Measurements from ENCODE around the gene AARS2. TPM values are rescaled to one million over a fixed set of nuclear protein-coding genes. Genes with fewer than 3 reads are reported as not detected.

The AARS2 gene
- total and polyA plus RNA-seq, 2 donors = 7.5 to 13.6 TPM

GRCh38 chr6:44272999-44273566 is 40.1 kb downstream of the AARS2 start:
- no peaks in the 10 kb centered on the region for H3K4me1 ChIP-seq (ENCODE audit: insufficient read depth)
- H3K36me3 ChIP-seq (ENCODE audit: insufficient read depth) = no peaks in the 10 kb centered on the region
- DNase-seq (ENCODE audit: extremely low spot score) = no peak
- H3K27ac ChIP-seq (ENCODE audit: low read depth) = no peak overlapping the region
- 88% methylated on average over 23 of the region's 23 CpGs for WGBS
- H3K4me3 ChIP-seq (ENCODE audit: low read depth, low read length) = no peak overlapping the region

- DNase-seq (ENCODE audit: extremely low spot score) = no peak
- WGBS = 83% methylated on average over 3 of the region's 3 CpGs
- H3K4me1 ChIP-seq (ENCODE audit: insufficient read depth) = no peaks in the 10 kb centered on the region
- H3K27ac ChIP-seq (ENCODE audit: low read depth) = no peak overlapping the region
- no peak overlapping the region for H3K4me3 ChIP-seq (ENCODE audit: low read depth, low read length)
- no peaks in the 10 kb centered on the region for H3K36me3 ChIP-seq (ENCODE audit: insufficient read depth)
Observed at GRCh38 chr6:44272529-44272928, 40.6 kb downstream of the AARS2 start.

GRCh38 chr6:44271914-44272313 is 41.2 kb downstream of the AARS2 start:
- 53% methylated on average over 3 of the region's 3 CpGs for WGBS
- Histone ChIP-seq H3K4me1 (ENCODE audit: insufficient read depth) (no peaks in the 10 kb centered on the region), H3K36me3 (ENCODE audit: insufficient read depth) (no peaks in the 10 kb centered on the region), H3K27ac (ENCODE audit: low read depth) (no peak overlapping the region), H3K4me3 (ENCODE audit: low read depth, low read length) (no peak overlapping the region)
- no peak for DNase-seq (ENCODE audit: extremely low spot score)

- WGBS = 77% methylated on average over 6 of the region's 6 CpGs
- Histone ChIP-seq H3K27ac (ENCODE audit: low read depth) (no peak overlapping the region), H3K4me1 (ENCODE audit: insufficient read depth) (no peaks in the 10 kb centered on the region), H3K4me3 (ENCODE audit: low read depth, low read length) (no peak overlapping the region), H3K36me3 (ENCODE audit: insufficient read depth) (no peaks in the 10 kb centered on the region)
- DNase-seq (ENCODE audit: extremely low spot score) = no peak
Observed at GRCh38 chr6:44271406-44271723, 41.8 kb downstream of the AARS2 start.

GRCh38 chr6:44270526-44271405 is 42.4 kb downstream of the AARS2 start:
- DNase-seq (ENCODE audit: extremely low spot score) = no peak
- WGBS = 2% methylated on average over 87 of the region's 90 CpGs

GRCh38 chr6:44269921-44270525 is 43.1 kb downstream of the AARS2 start, which contains the start of gene TMEM151B:
Gene TMEM151B, plus strand, starts transcription at chr6:44270450. Its CDS starts 293 bp downstream, at chr6:44270743.
- H3K27ac ChIP-seq (ENCODE audit: low read depth) = no peak within 1 kb of the TSS
- H3K4me3 ChIP-seq (ENCODE audit: low read depth, low read length) = peak within 1 kb of the TSS; percentile 55
- no peaks in the 10 kb centered on the region for H3K4me1 ChIP-seq (ENCODE audit: insufficient read depth)
- no peaks in the 10 kb centered on the region for H3K36me3 ChIP-seq (ENCODE audit: insufficient read depth)
- no peak for DNase-seq (ENCODE audit: extremely low spot score)
- 11% methylated on average over 28 of the region's 29 CpGs for WGBS

More at GRCh38 chr6:44270526-44271405, 42.4 kb downstream of the AARS2 start:
- Histone ChIP-seq H3K4me3 (ENCODE audit: low read depth, low read length) (peak overlapping the region; percentile 55), H3K27ac (ENCODE audit: low read depth) (no peak overlapping the region), H3K4me1 (ENCODE audit: insufficient read depth) (no peaks in the 10 kb centered on the region), H3K36me3 (ENCODE audit: insufficient read depth) (no peaks in the 10 kb centered on the region)

- 71% methylated on average over 1 of the region's 1 CpG for WGBS
- no peak for DNase-seq (ENCODE audit: extremely low spot score)
- H3K4me3 ChIP-seq (ENCODE audit: low read depth, low read length) = no peak overlapping the region
- no peaks in the 10 kb centered on the region for H3K4me1 ChIP-seq (ENCODE audit: insufficient read depth)
- H3K36me3 ChIP-seq (ENCODE audit: insufficient read depth) = no peaks in the 10 kb centered on the region
- no peak overlapping the region for H3K27ac ChIP-seq (ENCODE audit: low read depth)
Observed at GRCh38 chr6:44269178-44269920, 43.8 kb downstream of the AARS2 start.

GRCh38 chr6:44268095-44268628 is 45.0 kb downstream of the AARS2 start:
- DNase-seq (ENCODE audit: extremely low spot score) = no peak
- WGBS = 14% methylated on average over 5 of the region's 5 CpGs

GRCh38 chr6:44267252-44267651 is 45.9 kb downstream of the AARS2 start:
- no peak overlapping the region for H3K27ac ChIP-seq (ENCODE audit: low read depth)
- H3K4me3 ChIP-seq (ENCODE audit: low read depth, low read length) = no peak overlapping the region
- no peaks in the 10 kb centered on the region for H3K36me3 ChIP-seq (ENCODE audit: insufficient read depth)
- WGBS = 49% methylated on average over 10 of the region's 10 CpGs
- no peaks in the 10 kb centered on the region for H3K4me1 ChIP-seq (ENCODE audit: insufficient read depth)
- no peak for DNase-seq (ENCODE audit: extremely low spot score)

More at GRCh38 chr6:44268095-44268628, 45.0 kb downstream of the AARS2 start:
- Histone ChIP-seq H3K4me1 (ENCODE audit: insufficient read depth) (no peaks in the 10 kb centered on the region), H3K4me3 (ENCODE audit: low read depth, low read length) (no peak overlapping the region), H3K36me3 (ENCODE audit: insufficient read depth) (no peaks in the 10 kb centered on the region), H3K27ac (ENCODE audit: low read depth) (no peak overlapping the region)

- H3K4me3 ChIP-seq (ENCODE audit: low read depth, low read length) = no peak overlapping the region
- DNase-seq (ENCODE audit: extremely low spot score) = no peak
- no peak overlapping the region for H3K27ac ChIP-seq (ENCODE audit: low read depth)
- no peaks in the 10 kb centered on the region for H3K36me3 ChIP-seq (ENCODE audit: insufficient read depth)
- WGBS = 77% methylated on average over 3 of the region's 3 CpGs
- H3K4me1 ChIP-seq (ENCODE audit: insufficient read depth) = no peaks in the 10 kb centered on the region
Observed at GRCh38 chr6:44266347-44266746, 46.8 kb downstream of the AARS2 start.

- Histone ChIP-seq H3K4me3 (ENCODE audit: low read depth, low read length) (peak overlapping the region; percentile 68), H3K36me3 (ENCODE audit: insufficient read depth) (no peaks in the 10 kb centered on the region), H3K4me1 (ENCODE audit: insufficient read depth) (no peaks in the 10 kb centered on the region), H3K27ac (ENCODE audit: low read depth) (no peak overlapping the region)
- no peak for DNase-seq (ENCODE audit: extremely low spot score)
- WGBS = 64% methylated on average over 17 of the region's 17 CpGs
Observed at GRCh38 chr6:44265722-44266233, 47.4 kb downstream of the AARS2 start.

- peak; percentile 67 for DNase-seq (ENCODE audit: extremely low spot score)
- WGBS = under 1% methylated on average over 72 of the region's 72 CpGs
- Histone ChIP-seq H3K4me3 (ENCODE audit: low read depth, low read length) (peak within 1 kb of the TSS; percentile 68), H3K27ac (ENCODE audit: low read depth) (peak within 1 kb of the TSS; percentile 39), H3K36me3 (ENCODE audit: insufficient read depth) (no peaks in the 10 kb centered on the region), H3K4me1 (ENCODE audit: insufficient read depth) (no peaks in the 10 kb centered on the region)
Observed at GRCh38 chr6:44265007-44265721, 48.0 kb downstream of the AARS2 start, which contains the start of gene NFKBIE. Gene NFKBIE, minus strand, starts transcription at chr6:44265551. Its CDS starts 205 bp downstream, at chr6:44265346.

Data from urinary bladder (tissue), 4 donors.